Progenitor cell of endocrine pancreas (in vitro differentiated cells): ENCODE results near the gene FLNC. TPM values are rescaled to one million over a fixed set of nuclear protein-coding genes. Genes with fewer than 3 reads are reported as not detected.

ENCODE experiments used
- DNase-seq: peaks from one replicate; pipeline ENCODE4 v3.0.0; 2021; ENCODE audit warnings: low spot score; ENCODE audit not compliant: unreplicated experiment
- H3K27ac Mint-ChIP-seq: 2 replicates; pipeline ENCODE4 v1.8.0; 2021; ENCODE audit warnings: mild to moderate bottlenecking, moderate library complexity, mixed read lengths
- H3K27me3 Mint-ChIP-seq: 2 replicates; pipeline ENCODE4 v1.8.0; 2021; ENCODE audit warnings: mixed read lengths
- H3K36me3 Mint-ChIP-seq: 2 replicates; pipeline ENCODE4 v1.8.0; 2022; ENCODE audit warnings: mixed read lengths; ENCODE audit not compliant: insufficient read depth
- H3K4me1 Mint-ChIP-seq: 2 replicates; pipeline ENCODE4 v1.8.0; 2021; ENCODE audit warnings: low read depth, mixed read lengths
- H3K4me3 Mint-ChIP-seq: 2 replicates; pipeline ENCODE4 v1.8.0; 2021; ENCODE audit warnings: low read depth, mild to moderate bottlenecking, moderate library complexity, mixed read lengths
- H3K9me3 Mint-ChIP-seq: 2 replicates; pipeline ENCODE4 v1.8.0; 2021; ENCODE audit warnings: low read depth, mixed read lengths
- CTCF ChIP-seq: fragments of 200-600 bp; sonication (generic); IDR thresholded peaks from one replicate; pipeline ENCODE4 v1.5.0; 2021; ENCODE audit warnings: antibody characterized with exemption, mild to moderate bottlenecking; ENCODE audit not compliant: unreplicated experiment
- total RNA-seq: library from RNA; stranded (reverse); gene quantifications from 2 replicates; pipeline ENCODE4 v1.2.1, GENCODE V29; 2021

FLNC gene
- total RNA-seq, 1 donor from 2014 or later = 6.9 TPM

DNA sequence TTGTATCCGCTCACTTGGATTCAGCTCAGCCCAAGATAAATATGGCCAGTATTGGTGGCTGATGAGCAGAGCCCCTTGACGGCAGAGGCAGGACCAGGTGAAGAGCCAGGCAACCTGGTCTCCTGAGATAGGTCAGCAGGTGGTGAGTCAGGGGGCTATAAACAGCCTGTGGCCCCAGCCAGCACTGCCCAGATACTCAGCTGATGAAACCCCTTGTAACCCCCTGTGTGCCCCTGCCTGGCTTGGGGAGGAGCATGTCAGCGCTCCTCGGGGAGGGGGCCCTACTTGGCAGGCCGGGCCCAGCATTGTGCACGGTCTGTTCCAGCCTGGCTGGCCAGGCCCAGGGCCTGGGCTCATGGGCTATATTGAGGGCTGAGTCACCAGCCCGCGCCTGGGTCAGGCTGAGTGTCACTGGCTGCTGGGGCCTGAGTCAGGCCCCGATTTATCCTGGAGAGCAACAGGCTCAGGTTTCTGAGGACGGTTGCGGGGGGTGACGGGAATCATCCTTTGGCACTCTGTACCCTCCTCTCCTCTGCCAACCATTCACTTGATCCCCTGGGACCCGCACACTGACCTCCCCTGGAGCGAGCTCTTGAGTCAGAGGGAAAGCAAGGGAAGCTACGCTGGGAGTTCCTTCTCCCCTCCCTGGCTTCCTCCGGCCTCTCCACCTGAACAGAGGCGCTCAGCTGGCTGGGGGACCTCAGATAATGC lies 2.8 kb upstream of the FLNC start:
- Mint-ChIP-seq H3K27ac (peak overlapping the region; percentile 73), H3K4me1 (peaks cover 13% of the 10 kb centered on the region), H3K27me3 (peaks cover 38% of the 10 kb centered on the region), H3K36me3 (no peaks in the 10 kb centered on the region), H3K9me3 (no peaks in the 10 kb centered on the region), H3K4me3 (no peak overlapping the region)
- DNase-seq = no peak
- no peak for TF ChIP-seq CTCF

DNA sequence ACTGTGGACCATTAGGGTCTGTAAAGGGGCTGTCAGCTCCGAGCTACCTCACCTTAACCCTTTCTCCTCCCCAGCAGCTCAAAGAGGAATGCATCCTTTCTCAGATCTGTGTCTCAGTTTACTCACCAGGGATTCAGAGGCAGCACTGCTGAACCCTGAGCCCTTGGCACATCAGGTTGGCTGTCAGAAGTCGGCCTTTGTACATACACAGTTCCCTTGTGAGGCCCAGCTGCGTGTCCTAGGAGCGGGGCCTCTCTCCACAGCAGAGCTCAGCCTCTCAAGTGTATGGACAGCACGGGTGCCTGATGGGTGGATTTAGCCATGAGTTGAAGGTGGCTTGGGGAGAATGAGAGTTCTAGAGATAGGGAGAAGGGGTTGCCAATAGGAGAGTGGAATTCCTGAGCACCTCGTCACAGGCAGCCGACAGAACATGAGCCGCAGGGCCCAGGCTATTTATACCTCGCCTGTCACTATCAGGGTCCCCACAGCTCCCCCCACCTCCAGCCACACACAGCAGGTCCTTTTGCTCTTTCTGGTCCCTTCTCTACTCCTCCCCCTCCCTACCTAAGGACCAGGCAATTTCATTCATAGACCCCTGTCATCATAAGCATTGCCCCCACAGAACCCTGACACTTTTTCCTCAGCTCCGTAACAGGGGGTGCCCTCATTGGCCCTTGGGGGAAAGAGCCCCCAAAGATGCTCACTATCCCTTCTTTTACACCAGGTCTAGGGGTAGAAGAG lies 2.1 kb upstream of the FLNC start:
- no peaks in the 10 kb centered on the region for H3K9me3 Mint-ChIP-seq
- H3K27me3 Mint-ChIP-seq = peaks cover 41% of the 10 kb centered on the region
- H3K27ac Mint-ChIP-seq = peak overlapping the region; percentile 73
- TF ChIP-seq CTCF = no peak
- H3K4me3 Mint-ChIP-seq = no peak overlapping the region
- peaks cover 15% of the 10 kb centered on the region for H3K4me1 Mint-ChIP-seq
- DNase-seq = no peak
- no peaks in the 10 kb centered on the region for H3K36me3 Mint-ChIP-seq

- Mint-ChIP-seq H3K27ac (no peak overlapping the region), H3K9me3 (no peaks in the 10 kb centered on the region), H3K36me3 (no peaks in the 10 kb centered on the region), H3K27me3 (peaks cover 51% of the 10 kb centered on the region), H3K4me1 (peaks cover 16% of the 10 kb centered on the region), H3K4me3 (peak overlapping the region; percentile 60)
- no peak for DNase-seq
- no peak for TF ChIP-seq CTCF
Observed at GRCh38 chr7:128829391-128830166, 627 bp upstream of the FLNC start.

- H3K9me3 Mint-ChIP-seq = no peaks in the 10 kb centered on the region
- no peaks in the 10 kb centered on the region for H3K36me3 Mint-ChIP-seq
- no peak overlapping the region for H3K27ac Mint-ChIP-seq
- peak overlapping the region; percentile 62 for H3K4me3 Mint-ChIP-seq
- peaks cover 16% of the 10 kb centered on the region for H3K4me1 Mint-ChIP-seq
- DNase-seq = no peak
- no peak for TF ChIP-seq CTCF
- peaks cover 55% of the 10 kb centered on the region for H3K27me3 Mint-ChIP-seq
Observed at GRCh38 chr7:128831178-128831993, 1.2 kb downstream of the FLNC start.
